Measurements from ENCODE around the gene AMMECR1.
"Not testable (repeated sequence)": the region's sequence is repeated elsewhere in the genome, so short reads cannot be mapped to it uniquely, and the experiment has no call there.

Gene AMMECR1

DNA sequence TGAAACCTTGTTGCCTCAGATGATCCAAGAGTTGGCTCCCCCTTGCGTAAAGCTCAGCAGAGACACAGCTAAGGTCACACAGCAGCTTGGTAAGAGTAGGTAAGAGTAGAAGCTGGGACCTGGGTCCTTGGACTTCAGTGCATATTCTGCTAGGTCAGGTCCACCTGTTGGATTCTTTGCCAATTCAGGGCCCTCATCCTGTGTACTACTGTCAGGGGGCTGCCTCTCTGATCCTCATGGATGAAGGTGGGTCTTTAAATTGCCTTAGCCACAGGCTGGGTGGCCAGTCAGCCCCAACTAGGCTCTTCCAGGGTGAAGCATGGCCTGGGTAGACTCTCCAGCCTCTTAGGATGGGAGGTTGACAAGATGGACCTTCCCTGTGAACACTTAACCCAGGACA, 155.8 kb downstream of the AMMECR1 start:
- no peak for DNase-seq

DNA sequence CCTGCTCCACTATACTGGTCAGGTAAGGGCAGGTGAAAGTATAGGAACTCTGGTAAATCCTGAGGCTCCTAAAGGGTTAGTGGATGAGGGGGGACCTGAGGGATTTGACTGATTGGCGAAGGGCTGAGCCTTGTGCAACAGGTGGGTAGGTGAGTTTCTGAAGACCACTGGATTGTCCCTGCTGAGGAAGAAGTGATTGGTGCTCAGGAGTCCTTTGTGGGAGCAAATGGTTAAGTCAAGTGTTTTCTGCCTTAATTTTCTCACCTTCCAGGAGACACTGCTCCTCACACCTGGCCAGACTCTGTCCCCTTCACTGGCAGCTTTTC, 156.6 kb downstream of the AMMECR1 start:
- no peak for DNase-seq

DNA sequence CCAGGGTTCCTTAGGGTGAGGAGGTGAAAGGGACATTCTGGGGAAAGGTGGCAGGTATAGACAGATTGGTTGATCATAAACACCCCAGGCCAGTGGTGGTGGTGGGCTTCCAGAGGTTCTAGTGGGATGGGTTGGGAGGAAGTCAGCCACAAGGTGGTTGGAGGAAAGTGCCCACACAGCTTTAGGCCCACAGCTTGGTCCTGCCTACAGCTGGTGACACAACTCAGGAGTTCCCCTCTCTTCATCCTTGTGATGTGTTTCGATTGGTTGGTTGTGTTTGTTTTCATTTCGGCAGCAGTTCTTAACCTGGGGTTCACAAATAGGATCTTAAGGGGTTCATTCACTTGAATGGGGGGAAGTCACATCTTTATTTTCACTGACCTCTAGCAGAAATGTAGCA, 158.0 kb downstream of the AMMECR1 start:
- no peak for DNase-seq

DNA sequence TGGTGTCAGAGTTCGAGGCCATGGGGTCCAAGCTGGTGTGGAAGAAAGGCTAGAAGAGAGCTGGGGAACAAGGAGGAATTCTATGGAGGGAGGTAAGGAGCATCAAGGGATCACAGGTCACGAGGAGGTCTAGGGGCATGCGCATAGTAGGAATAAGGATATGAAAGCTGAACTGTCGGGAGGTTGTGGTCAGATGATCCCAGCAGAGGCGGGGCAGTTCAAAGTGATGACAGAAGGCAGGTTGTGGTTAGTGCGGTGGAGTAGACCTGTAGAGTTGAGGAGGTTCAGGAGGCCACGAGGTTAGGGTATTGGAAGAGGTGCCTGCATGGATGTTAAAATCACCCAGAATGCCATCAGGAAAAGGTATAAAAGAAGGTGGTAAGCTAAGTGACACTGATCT, 158.7 kb downstream of the AMMECR1 start:
- no peak for DNase-seq

DNA sequence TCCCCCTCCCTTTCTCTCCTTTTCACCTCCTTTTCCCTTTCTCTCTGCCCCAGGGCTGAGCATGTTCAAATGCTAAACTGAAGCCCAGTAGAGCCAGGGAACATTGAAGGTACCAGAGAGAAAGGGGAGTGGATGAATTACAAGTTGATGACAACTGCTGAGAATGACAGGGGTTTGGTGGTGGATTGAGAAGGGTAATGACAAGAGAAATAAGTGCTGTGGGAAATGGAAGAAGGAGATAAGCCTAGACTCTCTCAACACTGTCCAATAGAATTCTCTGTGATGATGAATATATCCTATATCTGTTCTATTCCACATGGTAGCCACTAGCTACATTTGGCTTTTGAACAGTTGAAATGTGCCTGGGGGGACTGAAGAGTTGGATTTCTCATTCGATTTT, 160.4 kb downstream of the AMMECR1 start:
- no peak for DNase-seq

DNA sequence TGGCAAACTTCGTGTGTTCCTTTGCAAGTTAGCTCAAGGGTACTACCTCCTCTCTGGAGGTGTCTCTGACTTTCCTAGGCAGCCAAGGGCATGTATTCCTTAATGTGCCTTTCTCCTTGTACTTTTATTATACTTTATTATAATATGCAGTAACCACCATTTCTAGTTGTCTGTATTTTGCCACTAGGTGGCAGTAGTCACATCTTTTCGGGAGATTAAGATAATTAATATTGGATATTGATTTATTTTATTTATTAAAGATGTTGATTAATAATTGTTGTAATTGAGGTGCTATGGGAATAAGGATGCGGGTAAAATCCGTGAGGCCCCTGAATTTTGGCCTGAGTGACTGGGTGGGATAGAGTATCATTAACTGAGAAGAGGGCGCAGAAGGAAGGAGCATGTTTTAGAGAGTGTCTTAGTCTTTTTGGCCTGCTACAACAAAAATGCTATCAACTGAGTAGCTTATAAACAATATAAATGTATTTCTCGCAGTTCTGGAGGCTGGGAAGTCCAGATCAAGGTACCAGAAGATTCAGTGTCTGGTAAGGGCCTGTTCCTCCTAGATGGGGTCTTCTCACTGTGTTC, 161.6 kb downstream of the AMMECR1 start:
- DNase-seq: peak; percentile 6

DNA sequence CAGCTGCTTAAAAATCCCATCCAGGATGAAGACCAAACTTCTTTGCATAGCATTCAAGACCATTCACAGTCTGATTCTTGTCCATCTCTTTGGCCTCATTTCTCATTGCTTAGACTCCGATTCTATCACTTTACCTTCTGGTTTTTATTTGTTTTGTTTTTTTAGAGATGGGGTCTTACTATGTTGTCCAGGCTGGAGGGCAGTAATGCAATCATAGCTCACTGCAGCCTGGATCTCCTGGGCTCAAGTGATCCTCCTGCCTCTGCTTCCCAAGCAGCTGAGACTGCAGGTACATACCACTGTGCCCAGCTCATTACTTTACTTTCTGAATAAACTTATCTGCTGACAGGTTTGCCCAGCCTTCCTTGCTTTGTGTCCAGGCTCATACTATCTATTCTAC, 162.1 kb downstream of the AMMECR1 start:
- no peak for DNase-seq

DNA sequence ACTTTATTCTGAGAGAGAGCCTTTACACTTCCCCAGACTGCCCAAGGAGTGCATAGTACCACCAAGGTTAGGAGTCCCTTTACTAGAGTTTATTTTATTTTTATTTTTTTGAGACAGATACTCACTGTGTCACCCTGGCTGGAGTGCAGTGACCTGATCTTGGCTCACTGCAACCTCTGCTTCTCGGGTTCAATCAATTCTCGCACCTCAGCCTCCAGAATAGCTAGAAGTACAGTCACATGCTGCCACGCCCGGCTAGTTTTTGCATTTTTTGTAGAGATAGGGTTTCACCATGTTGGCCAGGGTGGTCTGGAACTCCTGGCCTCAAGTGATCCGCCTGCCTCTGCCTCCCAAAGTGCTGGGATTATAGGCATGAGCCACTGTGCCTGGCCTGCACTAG, 163.6 kb downstream of the AMMECR1 start:
- not testable (repeated sequence) for DNase-seq

DNA sequence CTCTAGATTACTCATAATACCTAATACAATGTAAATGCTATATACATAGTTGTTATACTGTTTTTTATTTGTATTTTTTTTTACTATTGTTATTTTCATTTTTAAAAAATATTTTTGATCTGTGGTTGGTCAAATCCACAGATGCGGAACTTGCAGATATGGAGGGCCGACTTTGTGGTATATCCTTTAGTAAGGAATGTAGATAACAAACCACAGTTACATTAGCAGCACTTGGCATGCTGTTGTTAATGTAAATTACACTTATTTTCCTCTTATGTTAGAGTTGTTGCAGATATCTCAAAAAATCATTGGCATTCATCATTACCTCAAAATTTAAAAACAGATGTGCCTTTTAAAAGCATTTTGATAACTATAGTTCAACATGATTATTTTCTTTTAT, 164.0 kb downstream of the AMMECR1 start:
- no peak for DNase-seq

DNA sequence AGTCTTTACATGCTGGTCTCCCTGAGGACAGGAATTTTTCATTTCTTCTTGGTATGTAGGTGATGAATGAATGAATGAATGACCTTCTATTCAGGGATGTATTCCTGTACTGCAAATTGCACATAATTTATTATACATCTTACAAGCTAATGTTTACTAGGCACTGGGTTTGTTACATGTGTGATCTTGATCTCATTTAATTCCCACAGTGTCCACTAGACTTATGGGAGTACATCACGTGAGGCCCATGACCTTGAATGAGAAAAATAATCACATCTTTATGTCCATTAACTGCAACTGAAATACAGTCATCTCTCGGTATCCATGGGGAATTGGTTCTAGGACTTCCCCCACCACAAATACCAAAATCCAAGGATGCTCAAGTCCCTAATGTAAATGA, 164.6 kb downstream of the AMMECR1 start:
- DNase-seq: no peak

DNA sequence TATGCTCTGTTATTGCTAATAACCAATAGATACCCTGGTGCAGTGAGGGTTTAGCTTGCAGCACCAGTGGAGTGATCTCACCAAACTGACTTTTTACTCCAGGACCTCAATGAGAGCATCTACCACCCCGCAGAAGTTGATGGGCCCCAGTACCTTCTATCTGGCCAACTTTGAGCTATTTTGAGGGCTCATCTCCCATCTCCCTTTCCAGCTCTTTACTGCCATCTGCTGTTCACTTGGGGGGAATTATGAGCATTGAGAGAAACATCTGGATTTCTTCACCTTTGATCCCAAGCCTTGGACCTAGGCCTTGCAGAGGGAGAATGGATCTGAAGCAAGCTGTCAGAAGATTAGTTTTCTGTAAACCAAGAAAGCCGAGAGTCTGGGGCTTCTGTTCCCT, 171.4 kb downstream of the AMMECR1 start:
- DNase-seq: peak; percentile 7

DNA sequence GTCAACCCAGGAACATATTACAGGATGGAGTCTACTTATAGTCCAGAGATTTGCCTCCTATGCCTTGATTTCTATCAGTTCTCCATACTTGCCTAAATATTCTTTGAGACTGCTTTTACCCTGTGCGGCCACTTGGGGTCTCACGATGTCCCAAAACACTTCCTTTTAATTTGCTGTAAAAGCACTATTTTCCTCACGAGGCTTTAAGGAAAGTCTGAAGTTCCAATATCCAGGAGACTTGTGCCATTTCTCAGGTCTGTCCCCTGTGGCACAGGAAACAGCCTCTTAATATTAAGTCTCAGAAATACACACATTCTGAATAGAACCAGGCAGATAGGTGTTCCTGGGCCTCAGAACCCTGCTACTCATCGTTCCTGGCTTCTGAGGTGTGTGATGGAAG, 172.0 kb downstream of the AMMECR1 start:
- no peak for DNase-seq

DNA sequence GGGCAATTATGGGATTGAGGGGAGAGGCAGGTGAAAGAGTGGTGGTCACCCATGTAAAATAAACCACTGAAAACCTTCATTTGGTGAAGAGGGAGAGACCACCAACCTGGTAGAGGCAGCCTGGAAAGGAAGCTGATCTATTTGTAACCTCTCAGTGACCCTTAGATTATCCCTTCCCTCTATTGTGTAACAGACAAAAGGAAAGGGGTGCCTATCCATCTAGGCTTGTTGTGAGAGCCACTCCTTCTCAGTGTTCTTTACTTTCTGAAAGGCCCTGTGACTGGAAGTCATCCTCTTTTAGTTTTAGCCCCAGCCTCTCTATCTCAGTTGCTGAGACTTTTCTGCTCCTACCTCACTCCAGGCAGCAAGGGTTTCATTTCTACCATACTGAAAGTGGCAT, 172.6 kb downstream of the AMMECR1 start:
- no peak for DNase-seq
